GM20431 (cell line): ENCODE measurements around the gene SUPT20HL1.
"Not testable (repeated sequence)": the region's sequence is repeated elsewhere in the genome, so short reads cannot be mapped to it uniquely, and the experiment has no call there.

Experiments used
- in situ Hi-C: fragments of 300-500 bp; cut with MseI, MboI; formaldehyde crosslinking; loops from one replicate; pipeline ENCODE4 v1.15.0; 2020; ENCODE audit warnings: low sequenced_read_pairs; ENCODE audit not compliant: unreplicated experiment

Gene SUPT20HL1

GRCh38 chrX:24362089-24362745 is 1.8 kb downstream of the SUPT20HL1 start:
- in situ Hi-C loops = not testable (repeated sequence)

DNA sequence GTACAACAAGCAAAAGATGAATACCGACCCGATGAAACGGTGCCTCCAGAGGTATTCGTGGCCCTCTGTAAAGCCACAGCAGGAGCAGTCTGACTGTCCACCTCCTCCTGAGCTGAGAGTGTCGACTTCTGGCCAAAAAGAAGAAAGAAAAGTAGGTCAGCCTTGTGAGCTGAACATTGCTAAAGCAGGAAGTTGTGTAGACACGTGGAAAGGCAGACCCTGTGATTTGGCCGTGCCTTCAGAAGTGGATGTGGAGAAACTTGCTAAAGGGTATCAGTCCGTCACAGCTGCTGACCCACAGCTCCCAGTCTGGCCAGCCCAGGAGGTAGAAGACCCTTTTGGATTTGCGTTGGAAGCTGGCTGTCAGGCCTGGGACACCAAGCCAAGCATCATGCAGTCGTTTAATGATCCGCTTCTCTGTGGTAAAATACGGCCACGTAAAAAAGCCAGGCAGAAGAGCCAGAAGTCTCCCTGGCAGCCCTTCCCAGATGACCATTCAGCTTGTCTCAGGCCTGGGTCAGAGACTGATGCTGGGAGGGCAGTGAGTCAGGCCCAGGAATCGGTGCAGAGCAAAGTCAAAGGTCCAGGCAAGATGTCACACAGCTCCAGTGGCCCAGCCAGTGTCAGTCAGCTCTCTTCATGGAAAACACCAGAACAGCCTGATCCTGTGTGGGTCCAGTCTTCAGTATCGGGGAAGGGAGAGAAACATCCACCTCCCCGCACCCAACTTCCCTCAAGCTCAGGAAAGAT is 3.2 kb downstream of the SUPT20HL1 start:
- in situ Hi-C loops = not testable (repeated sequence)

- in situ Hi-C loops = no loop called here
Observed at GRCh38 chrX:24364326-24364725, 3.9 kb downstream of the SUPT20HL1 start.

- in situ Hi-C loops = no loop called here
Observed at GRCh38 chrX:24364851-24365538, 4.6 kb downstream of the SUPT20HL1 start.

DNA sequence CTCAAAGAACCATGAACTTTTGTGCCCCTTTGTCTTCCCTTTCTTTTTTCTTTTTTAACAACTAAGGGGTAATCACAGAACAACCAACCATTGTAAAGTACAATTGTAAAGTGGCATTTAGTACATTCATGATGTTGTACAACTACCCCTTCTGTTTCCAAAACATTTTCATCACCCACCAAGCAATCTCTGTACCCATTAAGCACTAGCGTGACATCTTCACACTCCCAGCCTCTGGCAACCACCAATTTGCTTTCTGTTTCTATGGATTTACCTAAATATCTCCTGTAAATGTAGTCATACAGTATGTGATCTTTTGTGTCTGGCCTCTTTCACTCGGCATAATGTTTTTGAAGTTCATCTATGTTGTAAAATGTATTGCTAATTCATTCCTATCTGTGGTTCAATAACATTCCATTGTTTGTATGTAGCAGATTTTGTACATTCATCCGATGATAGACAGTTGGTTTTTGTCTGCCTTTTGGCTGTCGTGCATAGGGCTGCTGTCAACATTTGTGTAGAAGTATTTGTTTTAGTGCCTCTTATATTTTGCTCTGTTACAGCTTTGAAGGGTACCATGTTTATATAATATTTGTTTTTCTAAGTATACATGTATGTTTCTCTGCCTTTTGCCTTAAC is 6.4 kb downstream of the SUPT20HL1 start:
- in situ Hi-C loops = not testable (repeated sequence)

GRCh38 chrX:24369816-24370215 is 9.4 kb downstream of the SUPT20HL1 start:
- in situ Hi-C loops = no loop called here

GRCh38 chrX:24371391-24371972 is 11.0 kb downstream of the SUPT20HL1 start:
- in situ Hi-C loops = no loop called here

GRCh38 chrX:24372021-24372763 is 11.8 kb downstream of the SUPT20HL1 start:
- in situ Hi-C loops = no loop called here

GRCh38 chrX:24375600-24376131 is 15.2 kb downstream of the SUPT20HL1 start:
- in situ Hi-C loops = no loop called here

- in situ Hi-C loops = no loop called here
Observed at GRCh38 chrX:24376403-24376802, 16.0 kb downstream of the SUPT20HL1 start.

DNA sequence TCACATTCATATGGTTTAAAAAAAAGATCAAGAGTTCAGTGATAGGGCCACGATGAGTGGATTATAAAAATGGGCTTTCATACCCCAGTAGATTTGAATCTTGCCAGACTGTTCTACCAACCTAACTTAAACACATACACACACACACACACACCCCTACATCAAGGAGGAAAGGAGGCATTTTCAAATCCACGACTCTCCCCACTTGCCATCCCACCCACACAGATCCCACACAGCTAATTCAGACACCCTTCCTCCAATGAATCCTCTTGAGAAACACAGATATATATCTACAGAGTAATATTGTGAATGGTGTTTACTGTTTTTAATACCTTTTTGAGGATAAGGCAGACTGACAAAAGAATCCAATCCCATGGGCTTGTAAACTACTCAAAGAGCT is 16.8 kb downstream of the SUPT20HL1 start:
- in situ Hi-C loops = no loop called here

DNA sequence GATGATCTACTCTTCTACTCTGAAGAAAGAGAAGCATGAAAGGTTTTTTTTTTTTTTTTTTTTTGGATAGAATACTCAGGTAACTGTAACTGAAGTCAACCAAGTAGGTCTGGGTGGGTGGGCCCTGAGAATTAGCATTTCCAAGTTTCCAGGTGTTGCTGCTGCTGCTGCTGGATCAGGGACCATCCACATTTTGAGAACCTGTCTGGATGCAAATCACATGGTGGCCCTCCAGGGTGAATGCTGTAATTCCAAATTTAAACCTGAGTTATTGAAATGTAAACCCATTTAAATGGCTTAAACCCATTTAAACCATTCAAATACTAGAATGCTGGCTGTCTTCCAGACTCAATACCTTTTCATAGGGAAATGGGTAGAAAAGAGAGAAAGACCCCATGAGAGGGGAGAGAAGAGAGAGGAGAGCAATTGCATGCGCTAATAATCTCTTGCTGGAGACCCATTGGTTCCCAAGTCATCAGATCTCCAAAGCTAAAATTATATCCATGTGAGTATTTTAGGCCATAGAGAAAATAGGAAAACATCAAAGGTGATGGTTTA is 17.6 kb downstream of the SUPT20HL1 start:
- in situ Hi-C loops = no loop called here

- in situ Hi-C loops = no loop called here
Observed at GRCh38 chrX:24378706-24379105, 18.3 kb downstream of the SUPT20HL1 start.

DNA sequence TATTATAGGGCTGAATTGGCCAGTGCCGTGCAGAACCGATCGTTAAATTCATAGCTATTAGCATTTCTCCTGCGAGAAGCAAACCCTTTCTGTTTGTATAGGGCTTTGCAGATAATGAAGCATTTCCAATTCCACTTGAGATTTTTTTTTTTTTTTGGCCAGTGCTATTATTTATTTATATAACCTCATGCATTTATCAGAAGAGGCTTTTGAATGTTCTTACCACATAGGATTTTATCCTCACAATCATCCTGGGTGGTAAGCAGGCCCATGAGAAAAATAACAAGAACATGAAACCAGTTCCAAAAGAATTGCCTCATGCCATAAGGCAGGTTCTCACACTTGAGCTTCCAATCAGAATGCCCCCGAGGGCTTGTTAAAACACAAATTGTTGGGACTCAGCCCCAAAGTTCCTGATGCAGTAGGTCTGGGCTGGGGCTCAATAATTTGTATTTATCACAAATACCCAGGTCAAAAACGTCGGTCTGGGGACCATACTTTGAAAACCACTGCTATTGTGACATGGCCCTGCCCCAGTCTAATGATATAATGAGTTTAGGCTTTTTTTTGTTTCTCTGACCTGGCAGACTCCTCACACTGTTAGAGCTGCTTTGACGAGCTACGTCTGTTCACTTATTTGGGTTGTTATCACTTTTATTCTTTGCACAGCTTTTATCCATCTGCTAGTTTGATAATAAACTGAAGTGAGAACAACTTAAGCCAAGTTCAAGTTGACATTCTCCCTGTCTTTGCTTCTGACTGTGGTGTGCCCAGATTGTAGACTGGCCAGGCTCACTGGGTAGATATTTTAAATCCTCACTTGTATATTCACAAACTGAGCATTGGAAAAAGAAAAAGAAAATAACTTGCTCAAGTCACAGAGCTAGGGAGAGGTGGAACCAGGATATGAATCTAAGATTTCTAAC is 20.1 kb downstream of the SUPT20HL1 start:
- in situ Hi-C loops = no loop called here

DNA sequence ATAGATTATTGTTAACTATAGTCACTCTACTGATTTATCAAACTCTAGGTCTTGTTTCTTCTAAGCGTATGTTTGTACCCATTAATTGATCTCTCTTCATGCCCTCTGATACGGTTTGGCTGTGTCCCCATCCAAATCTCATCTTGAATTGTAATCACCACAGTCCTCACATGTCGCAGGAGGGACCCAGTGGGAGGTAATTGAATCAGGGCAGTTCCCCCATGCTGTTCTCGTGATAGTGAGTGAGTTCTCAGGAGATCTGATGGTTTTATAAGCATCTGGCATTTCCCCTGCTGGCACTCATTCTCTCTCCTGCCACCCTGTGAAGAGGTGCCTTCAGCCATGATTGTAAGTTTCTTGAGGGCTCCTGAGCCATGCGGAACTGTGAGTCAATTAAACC is 21.9 kb downstream of the SUPT20HL1 start:
- in situ Hi-C loops = not testable (repeated sequence)

DNA sequence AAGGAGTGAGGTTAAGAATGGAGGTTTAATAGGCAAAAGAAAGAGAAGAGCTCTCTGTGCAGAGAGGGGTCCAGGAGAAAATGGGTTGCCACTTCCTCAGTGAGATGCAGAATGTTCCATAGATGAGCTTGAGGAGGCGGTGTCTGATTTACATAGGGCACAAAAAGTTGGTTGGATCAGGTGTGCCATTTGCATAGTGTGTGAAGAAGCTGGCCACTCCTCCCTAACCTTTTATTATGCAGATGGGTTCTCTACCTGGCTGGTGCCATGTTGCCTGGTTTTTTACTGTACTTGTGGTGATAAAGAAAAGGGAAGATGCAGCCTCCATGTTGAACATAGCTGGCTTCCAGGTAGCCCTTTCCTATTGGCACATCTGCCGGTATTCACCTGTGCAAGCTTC is 27.3 kb downstream of the SUPT20HL1 start:
- in situ Hi-C loops = no loop called here

DNA sequence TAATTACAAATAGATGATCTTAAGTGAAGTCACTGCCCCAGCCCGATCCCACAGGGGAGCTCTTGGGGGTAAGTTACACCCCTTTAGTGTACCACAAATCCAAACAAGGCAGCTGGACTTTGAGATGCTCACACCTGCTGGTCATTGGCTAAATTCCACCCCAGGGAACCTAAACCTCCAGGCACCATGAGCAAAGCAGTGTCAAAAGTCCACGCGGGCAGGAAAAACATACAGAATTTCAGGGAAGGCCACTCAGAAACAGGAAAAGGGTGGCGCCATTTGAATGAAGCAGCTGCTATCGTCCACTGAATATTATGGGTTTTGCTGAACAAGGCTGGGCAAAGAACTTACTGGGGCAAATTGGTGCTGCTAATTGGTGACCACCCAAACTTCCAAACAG is 30.9 kb downstream of the SUPT20HL1 start:
- in situ Hi-C loops = no loop called here

DNA sequence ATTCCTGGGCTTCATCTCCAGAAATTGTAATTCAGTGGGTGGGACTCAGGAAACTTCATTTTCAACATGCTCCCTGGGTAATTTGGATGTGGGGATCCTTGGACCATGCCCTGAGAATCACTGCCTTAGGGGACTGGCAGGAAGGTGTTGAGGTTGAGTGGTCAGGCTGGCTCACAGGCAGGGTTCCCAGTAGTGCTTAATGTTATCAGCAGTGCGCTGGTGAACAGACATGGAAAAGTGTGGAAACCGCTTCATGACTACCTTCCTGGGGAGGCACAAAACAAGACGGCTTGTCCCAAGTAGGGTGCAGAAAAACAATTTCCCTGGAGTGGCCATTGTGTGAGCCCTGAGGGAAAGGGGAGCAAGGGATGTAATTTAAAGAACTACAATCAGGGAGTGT is 31.4 kb downstream of the SUPT20HL1 start:
- in situ Hi-C loops = no loop called here
